Measurements from ENCODE around the gene STK35. TPM values are rescaled to one million over a fixed set of nuclear protein-coding genes. Genes with fewer than 3 reads are reported as not detected.
A peak's percentile ranks its signal among the peaks of the same experiment; 100 is the strongest.

The STK35 gene
- total and polyA plus RNA-seq, 9 of the 15 experiments (the other 6 are each of a cell fraction or from before 2014, with no cell fraction given) = 1.0 to 11.0 (median 6.3) TPM

DNA sequence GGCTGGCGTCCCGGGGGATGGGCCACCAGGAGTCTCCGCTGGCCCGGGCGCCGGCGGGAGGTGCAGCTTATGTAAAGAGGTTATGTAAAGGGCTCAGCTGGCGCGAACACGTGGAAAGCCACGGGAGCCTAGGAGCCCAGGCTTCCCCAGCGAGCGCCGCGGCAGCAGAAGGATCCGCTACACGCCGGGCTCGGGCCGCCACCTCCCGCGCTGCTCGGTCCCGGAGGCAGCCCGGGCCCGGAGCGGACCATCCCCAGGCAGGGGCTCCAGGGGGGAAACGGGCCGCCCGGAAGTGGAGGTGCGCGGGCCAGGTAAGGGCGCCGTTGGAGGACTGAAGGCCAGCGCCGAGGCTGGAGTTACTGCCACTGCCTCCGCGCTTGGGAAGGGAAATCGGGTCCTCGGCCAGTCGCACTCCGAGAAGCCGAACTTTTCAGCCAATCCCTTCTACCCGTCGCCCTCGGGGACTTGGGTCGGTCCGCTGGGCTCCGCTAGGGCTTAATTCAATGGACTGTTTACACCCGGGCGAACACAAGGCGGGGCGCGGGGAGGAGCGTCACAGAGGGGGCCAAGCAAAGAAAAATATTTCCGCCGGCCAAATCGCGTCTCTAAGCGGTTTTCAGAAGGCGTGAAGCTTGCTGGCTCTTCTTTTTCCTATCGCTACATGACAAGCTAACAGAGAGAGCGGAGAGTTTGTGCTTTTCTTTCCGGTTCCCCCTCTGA lies 398 bp downstream of the STK35 start (continued):
- peak; percentile 76 for TF ChIP-seq BHLHE40 (IDR thresholded peaks at IDR 0.05; ENCODE audit: low read length)
- no peak for TF ChIP-seq ZNF668 (CRISPR knock-in tag; IDR thresholded peaks at IDR 0.05)
- TF ChIP-seq, protein P1, sequence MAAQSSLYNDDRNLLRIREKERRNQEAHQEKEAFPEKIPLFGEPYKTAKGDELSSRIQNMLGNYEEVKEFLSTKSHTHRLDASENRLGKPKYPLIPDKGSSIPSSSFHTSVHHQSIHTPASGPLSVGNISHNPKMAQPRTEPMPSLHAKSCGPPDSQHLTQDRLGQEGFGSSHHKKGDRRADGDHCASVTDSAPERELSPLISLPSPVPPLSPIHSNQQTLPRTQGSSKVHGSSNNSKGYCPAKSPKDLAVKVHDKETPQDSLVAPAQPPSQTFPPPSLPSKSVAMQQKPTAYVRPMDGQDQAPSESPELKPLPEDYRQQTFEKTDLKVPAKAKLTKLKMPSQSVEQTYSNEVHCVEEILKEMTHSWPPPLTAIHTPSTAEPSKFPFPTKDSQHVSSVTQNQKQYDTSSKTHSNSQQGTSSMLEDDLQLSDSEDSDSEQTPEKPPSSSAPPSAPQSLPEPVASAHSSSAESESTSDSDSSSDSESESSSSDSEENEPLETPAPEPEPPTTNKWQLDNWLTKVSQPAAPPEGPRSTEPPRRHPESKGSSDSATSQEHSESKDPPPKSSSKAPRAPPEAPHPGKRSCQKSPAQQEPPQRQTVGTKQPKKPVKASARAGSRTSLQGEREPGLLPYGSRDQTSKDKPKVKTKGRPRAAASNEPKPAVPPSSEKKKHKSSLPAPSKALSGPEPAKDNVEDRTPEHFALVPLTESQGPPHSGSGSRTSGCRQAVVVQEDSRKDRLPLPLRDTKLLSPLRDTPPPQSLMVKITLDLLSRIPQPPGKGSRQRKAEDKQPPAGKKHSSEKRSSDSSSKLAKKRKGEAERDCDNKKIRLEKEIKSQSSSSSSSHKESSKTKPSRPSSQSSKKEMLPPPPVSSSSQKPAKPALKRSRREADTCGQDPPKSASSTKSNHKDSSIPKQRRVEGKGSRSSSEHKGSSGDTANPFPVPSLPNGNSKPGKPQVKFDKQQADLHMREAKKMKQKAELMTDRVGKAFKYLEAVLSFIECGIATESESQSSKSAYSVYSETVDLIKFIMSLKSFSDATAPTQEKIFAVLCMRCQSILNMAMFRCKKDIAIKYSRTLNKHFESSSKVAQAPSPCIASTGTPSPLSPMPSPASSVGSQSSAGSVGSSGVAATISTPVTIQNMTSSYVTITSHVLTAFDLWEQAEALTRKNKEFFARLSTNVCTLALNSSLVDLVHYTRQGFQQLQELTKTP (IDR thresholded peaks at IDR 0.05; ENCODE audit: low read depth in 1 of 2, partially characterized antibody in 2 of 2) = peak in 1 of 2 experiments; percentile 69
- TF ChIP-seq, protein P2, sequence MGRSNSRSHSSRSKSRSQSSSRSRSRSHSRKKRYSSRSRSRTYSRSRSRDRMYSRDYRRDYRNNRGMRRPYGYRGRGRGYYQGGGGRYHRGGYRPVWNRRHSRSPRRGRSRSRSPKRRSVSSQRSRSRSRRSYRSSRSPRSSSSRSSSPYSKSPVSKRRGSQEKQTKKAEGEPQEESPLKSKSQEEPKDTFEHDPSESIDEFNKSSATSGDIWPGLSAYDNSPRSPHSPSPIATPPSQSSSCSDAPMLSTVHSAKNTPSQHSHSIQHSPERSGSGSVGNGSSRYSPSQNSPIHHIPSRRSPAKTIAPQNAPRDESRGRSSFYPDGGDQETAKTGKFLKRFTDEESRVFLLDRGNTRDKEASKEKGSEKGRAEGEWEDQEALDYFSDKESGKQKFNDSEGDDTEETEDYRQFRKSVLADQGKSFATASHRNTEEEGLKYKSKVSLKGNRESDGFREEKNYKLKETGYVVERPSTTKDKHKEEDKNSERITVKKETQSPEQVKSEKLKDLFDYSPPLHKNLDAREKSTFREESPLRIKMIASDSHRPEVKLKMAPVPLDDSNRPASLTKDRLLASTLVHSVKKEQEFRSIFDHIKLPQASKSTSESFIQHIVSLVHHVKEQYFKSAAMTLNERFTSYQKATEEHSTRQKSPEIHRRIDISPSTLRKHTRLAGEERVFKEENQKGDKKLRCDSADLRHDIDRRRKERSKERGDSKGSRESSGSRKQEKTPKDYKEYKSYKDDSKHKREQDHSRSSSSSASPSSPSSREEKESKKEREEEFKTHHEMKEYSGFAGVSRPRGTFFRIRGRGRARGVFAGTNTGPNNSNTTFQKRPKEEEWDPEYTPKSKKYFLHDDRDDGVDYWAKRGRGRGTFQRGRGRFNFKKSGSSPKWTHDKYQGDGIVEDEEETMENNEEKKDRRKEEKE (IDR thresholded peaks at IDR 0.05; ENCODE audit: borderline replicate concordance in 1 of 2, control insufficient read depth in 1 of 2, low read depth in 2 of 2, low read length in 1 of 2) = peak in 1 of 2 experiments; percentile 94; a peak in 2 of 4 replicates
- peak; percentile 10; the same call in 1 of the 2 replicates for TF ChIP-seq NCOR1 (IDR thresholded peaks at IDR 0.05)
- peak; percentile 93 for TF ChIP-seq ASH1L (IDR thresholded peaks at IDR 0.05; ENCODE audit: borderline replicate concordance, low read depth, partially characterized antibody)
- TF ChIP-seq, protein P3, sequence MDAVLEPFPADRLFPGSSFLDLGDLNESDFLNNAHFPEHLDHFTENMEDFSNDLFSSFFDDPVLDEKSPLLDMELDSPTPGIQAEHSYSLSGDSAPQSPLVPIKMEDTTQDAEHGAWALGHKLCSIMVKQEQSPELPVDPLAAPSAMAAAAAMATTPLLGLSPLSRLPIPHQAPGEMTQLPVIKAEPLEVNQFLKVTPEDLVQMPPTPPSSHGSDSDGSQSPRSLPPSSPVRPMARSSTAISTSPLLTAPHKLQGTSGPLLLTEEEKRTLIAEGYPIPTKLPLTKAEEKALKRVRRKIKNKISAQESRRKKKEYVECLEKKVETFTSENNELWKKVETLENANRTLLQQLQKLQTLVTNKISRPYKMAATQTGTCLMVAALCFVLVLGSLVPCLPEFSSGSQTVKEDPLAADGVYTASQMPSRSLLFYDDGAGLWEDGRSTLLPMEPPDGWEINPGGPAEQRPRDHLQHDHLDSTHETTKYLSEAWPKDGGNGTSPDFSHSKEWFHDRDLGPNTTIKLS (IDR thresholded peaks at IDR 0.05; ENCODE audit: borderline replicate concordance, low read depth) = peak; percentile 38; the same call in 1 of the 2 replicates
- no peak for TF ChIP-seq NR2C2 (CRISPR knock-in tag; IDR thresholded peaks at IDR 0.05)
- peak; percentile 49; the same call in 1 of the 2 replicates for TF ChIP-seq NR2C2 (tag; IDR thresholded peaks at IDR 0.05)
- TF ChIP-seq, protein P4, sequence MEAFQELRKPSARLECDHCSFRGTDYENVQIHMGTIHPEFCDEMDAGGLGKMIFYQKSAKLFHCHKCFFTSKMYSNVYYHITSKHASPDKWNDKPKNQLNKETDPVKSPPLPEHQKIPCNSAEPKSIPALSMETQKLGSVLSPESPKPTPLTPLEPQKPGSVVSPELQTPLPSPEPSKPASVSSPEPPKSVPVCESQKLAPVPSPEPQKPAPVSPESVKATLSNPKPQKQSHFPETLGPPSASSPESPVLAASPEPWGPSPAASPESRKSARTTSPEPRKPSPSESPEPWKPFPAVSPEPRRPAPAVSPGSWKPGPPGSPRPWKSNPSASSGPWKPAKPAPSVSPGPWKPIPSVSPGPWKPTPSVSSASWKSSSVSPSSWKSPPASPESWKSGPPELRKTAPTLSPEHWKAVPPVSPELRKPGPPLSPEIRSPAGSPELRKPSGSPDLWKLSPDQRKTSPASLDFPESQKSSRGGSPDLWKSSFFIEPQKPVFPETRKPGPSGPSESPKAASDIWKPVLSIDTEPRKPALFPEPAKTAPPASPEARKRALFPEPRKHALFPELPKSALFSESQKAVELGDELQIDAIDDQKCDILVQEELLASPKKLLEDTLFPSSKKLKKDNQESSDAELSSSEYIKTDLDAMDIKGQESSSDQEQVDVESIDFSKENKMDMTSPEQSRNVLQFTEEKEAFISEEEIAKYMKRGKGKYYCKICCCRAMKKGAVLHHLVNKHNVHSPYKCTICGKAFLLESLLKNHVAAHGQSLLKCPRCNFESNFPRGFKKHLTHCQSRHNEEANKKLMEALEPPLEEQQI (IDR thresholded peaks at IDR 0.05) = 0 out of 2 replicates have a peak, but pooled peaks have one; percentile 45
- peak; percentile 42 for TF ChIP-seq TAF1 (IDR thresholded peaks at IDR 0.05; ENCODE audit: control insufficient read depth, extremely low read depth, insufficient read depth, low read length, severe bottlenecking)
- no peak for TF ChIP-seq ATF1 (CRISPR knock-in tag; IDR thresholded peaks at IDR 0.05)
- TF ChIP-seq ATF1 (tag; IDR thresholded peaks at IDR 0.05) = peak; percentile 73
- 0 out of 2 replicates have a peak, but pooled peaks have one; percentile 32 for TF ChIP-seq TRIM28 (IDR thresholded peaks at IDR 0.05)
- TF ChIP-seq GABPA (tag; conservative IDR thresholded peaks at IDR 0.05; ENCODE audit: low read depth) = peak; percentile 88
- TF ChIP-seq DNMT1 (IDR thresholded peaks at IDR 0.05) = no peak
